ENCODE results near the gene SLA2.

GRCh38 chr20:36688630-36689029 lies 42.6 kb upstream of the SLA2 start:
- no peak for TF ChIP-seq CTCF (IDR thresholded peaks at IDR 0.05)
- no peak for TF ChIP-seq POLR2A (IDR thresholded peaks at IDR 0.05)
